Neuron (in vitro differentiated cells): ENCODE data around the gene ACAP1.
"Not testable (repeated sequence)": the region's sequence is repeated elsewhere in the genome, so short reads cannot be mapped to it uniquely, and the experiment has no call there.

Experiments
- H2AFZ ChIP-seq: one replicate; pipeline ENCODE4 v1.6.1; 2013; ENCODE audit warnings: low read depth, mild to moderate bottlenecking, inconsistent platforms, low read length, moderate library complexity
- H3K27me3 ChIP-seq: one replicate; pipeline ENCODE4 v1.6.1; 2013; ENCODE audit warnings: low read length; ENCODE audit not compliant: insufficient read depth
- H3K36me3 ChIP-seq: one replicate; pipeline ENCODE4 v1.6.1; 2013; ENCODE audit warnings: low read length; ENCODE audit not compliant: insufficient read depth
- H3K4me1 ChIP-seq: one replicate; pipeline ENCODE4 v1.6.1; 2013; ENCODE audit warnings: low read length; ENCODE audit not compliant: insufficient read depth
- H3K4me3 ChIP-seq: 2 replicates; pipeline ENCODE4 v1.5.1; 2013; ENCODE audit warnings: mild to moderate bottlenecking, low read length, moderate library complexity
- H3K9me3 ChIP-seq: one replicate; pipeline ENCODE4 v1.6.1; 2013; ENCODE audit warnings: low read length

Gene ACAP1

GRCh38 chr17:7363311-7363710 is 27.0 kb downstream of the ACAP1 start:
- peaks cover 6% of the 10 kb centered on the region for H3K4me1 ChIP-seq
- H3K36me3 ChIP-seq: no peaks in the 10 kb centered on the region
- H3K27me3 ChIP-seq: no peaks in the 10 kb centered on the region
- no peak overlapping the region for H2AFZ ChIP-seq
- no peak overlapping the region for H3K4me3 ChIP-seq
- H3K9me3 ChIP-seq: no peaks in the 10 kb centered on the region

DNA sequence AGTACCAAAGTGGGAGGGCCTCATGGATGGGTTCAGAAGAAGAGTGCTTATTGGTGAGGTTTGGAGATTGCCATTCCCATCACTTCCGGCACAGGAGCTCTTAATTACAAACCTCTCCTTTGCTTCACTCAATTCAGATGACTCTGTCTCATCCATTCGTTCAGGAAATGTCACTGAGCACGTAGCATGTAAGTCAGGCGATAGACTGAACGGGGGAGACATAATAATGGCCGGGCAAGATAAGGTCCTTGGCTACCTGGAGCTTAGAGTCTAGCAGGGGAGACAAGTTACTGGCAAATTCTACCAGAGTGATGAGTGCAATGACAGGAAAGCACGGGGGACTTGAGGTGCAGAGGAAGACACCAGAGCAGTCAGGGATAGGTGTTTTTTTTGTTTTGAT is 29.6 kb downstream of the ACAP1 start:
- not testable (repeated sequence) for H3K4me3 ChIP-seq, H3K36me3 ChIP-seq, H3K27me3 ChIP-seq, H3K4me1 ChIP-seq, H2AFZ ChIP-seq, H3K9me3 ChIP-seq

- Histone ChIP-seq H3K27me3 (no peaks in the 10 kb centered on the region), H2AFZ (no peak overlapping the region), H3K36me3 (no peaks in the 10 kb centered on the region), H3K4me3 (no peak overlapping the region), H3K9me3 (no peaks in the 10 kb centered on the region), H3K4me1 (peaks cover 6% of the 10 kb centered on the region)
Observed at GRCh38 chr17:7367083-7367482, 30.8 kb downstream of the ACAP1 start.

DNA sequence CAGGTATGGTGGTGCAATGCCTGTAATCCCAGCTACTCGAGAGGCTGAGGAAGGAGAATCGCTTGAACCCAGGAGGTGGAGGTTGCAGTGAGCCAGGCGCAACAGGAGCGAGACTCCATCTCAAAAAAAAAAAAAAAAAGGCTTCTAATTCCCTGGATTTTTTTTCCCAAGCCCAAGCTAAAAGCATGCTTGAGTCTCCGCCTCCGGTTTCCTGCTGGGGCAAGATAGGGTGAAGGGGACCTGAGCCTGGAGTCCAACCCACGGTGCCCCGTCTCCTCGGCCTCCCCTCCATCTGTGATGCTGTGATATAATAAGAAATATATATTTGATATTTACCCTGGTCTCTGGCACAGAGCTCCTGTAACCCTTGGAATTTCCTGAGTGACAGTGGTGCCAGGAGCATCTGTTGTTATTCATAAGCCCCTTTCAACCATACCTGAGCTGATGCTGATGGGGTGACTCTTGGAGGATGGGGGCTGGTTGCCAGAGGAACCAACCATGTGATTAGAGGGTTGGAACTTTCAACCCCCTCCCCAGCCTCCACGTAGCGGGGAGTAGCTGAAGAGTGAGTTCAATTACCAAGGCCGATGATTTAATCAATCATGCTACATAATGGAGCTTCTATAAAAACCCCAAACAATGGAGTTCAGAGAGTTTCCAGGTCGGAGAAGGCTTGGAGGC is 31.7 kb downstream of the ACAP1 start:
- H3K4me1 ChIP-seq: peaks cover 6% of the 10 kb centered on the region
- H3K27me3 ChIP-seq: no peaks in the 10 kb centered on the region
- H2AFZ ChIP-seq: no peak overlapping the region
- no peaks in the 10 kb centered on the region for H3K36me3 ChIP-seq
- H3K9me3 ChIP-seq: no peaks in the 10 kb centered on the region
- H3K4me3 ChIP-seq: no peak overlapping the region

DNA sequence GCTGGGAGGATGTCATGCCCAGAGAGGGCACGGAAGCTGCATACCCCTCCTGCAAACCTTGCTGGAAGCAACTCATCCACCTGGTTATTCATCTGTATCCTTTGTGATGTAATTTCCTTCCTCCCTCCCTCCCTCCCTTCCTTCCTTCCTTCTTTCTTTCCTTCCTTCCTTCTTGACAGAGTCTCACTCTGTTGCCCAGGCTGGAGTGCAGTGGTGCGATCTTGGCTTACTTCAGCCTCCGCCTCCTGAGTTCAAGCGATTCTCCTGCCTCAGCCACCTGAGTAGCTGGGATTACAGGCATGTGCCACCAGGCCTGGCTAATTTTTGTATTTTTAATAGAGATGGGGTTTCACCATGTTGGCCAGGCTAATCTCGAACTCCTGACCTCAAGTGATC is 32.3 kb downstream of the ACAP1 start:
- H3K27me3 ChIP-seq, H2AFZ ChIP-seq, H3K36me3 ChIP-seq, H3K9me3 ChIP-seq, H3K4me3 ChIP-seq, H3K4me1 ChIP-seq: not testable (repeated sequence)

GRCh38 chr17:7369825-7370224 is 33.5 kb downstream of the ACAP1 start:
- Histone ChIP-seq H3K4me3 (no peak overlapping the region), H3K9me3 (no peaks in the 10 kb centered on the region), H3K4me1 (peaks cover 6% of the 10 kb centered on the region), H2AFZ (no peak overlapping the region), H3K27me3 (no peaks in the 10 kb centered on the region), H3K36me3 (no peaks in the 10 kb centered on the region)

GRCh38 chr17:7370853-7371252 is 34.5 kb downstream of the ACAP1 start:
- Histone ChIP-seq H3K27me3 (no peaks in the 10 kb centered on the region), H2AFZ (no peak overlapping the region), H3K9me3 (no peaks in the 10 kb centered on the region), H3K4me3 (no peak overlapping the region), H3K36me3 (no peaks in the 10 kb centered on the region), H3K4me1 (peaks cover 6% of the 10 kb centered on the region)

GRCh38 chr17:7374353-7374752 is 38.0 kb downstream of the ACAP1 start:
- H3K27me3 ChIP-seq: peaks cover 3% of the 10 kb centered on the region
- no peak overlapping the region for H2AFZ ChIP-seq
- H3K9me3 ChIP-seq: peaks cover 4% of the 10 kb centered on the region
- H3K4me1 ChIP-seq: no peaks in the 10 kb centered on the region
- no peaks in the 10 kb centered on the region for H3K36me3 ChIP-seq
- H3K4me3 ChIP-seq: no peak overlapping the region

DNA sequence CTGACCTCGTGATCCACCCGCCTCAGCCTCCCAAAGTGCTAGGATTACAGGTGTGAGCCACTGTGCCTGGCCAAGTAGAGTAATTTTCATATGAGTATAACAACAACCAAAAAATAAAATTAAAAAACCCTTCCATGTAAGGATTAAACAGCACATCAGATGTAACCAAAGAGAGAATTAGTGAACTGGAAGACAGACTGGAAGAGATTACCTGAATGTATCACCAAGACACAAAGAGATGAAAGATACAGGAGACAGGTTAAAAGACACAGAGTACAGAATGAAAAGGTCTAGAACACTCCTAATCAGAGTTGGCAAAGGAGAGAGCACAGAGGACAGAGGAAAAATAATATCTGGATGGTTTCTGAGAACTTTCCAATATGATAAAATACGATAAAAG is 42.8 kb downstream of the ACAP1 start:
- Histone ChIP-seq H2AFZ (no peak overlapping the region), H3K27me3 (peaks cover 46% of the 10 kb centered on the region), H3K4me3 (no peak overlapping the region), H3K4me1 (no peaks in the 10 kb centered on the region), H3K36me3 (no peaks in the 10 kb centered on the region), H3K9me3 (peaks cover 21% of the 10 kb centered on the region)

DNA sequence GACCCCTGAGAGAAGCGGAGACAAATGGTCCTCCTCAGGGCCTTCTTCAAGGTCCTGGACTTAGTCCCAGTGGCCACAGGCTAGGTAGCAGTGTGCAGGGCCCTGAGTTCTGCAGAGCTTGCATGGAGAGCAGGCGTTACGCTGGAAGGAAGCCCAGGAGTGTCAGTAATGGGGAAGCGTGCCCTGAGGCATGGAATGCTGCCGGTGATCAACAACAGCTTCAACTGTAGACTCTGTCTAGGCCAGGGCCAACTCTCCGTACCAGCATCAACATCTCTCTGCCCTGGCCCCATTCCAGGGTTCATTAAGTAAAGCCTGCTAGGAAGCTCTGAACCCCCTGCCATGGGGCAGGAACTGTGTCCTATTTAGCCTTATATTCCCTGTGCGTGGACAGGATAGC is 44.0 kb downstream of the ACAP1 start:
- no peaks in the 10 kb centered on the region for H3K36me3 ChIP-seq
- no peak overlapping the region for H3K4me3 ChIP-seq

DNA sequence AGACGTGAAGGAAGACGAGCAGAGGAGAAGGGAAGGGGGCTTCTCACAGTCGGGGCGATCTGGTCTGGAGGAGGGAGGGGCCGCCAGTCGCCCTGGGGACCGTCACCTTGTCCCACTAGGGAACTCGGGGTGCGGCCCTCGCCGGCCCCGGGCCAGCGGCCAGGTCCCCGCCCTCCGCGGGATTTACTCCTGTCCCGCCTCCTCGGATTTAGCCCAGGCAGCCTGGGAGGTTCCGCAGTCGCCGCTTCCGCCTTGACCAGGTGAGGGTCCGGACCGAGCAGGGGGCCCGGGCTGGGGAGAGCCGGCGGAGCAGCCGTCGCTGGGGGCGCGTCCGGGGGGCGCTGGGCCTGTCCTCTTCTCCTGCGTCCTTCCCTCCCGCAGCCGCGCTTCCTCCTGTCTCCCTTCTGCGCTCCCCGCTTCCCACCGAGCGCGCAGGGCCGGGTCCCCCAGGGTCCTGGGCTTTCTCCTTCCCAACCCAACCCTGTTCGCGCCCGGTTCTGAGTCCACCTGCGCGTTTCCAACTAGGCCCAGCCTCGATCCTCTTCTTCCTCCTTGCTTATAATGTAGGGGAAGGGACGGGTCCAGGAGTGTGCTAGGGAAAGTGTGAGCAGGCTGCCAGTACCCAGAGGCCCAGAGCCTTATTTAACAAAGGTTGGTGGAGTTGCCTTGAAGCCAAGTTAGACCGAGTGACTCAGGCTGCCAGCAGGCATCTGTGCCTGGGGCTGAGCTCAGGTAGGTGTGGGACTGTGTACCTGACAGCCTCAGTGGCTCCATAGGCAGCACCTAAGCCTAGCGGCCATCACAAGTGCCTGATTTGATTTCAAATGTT is 44.7 kb downstream of the ACAP1 start, which contains the start of gene TNK1:
Gene TNK1, plus strand, starts transcription at position 235 of the 829 bp plus-strand sequence. CDS start 1,838 bp downstream, outside the sequence.
- Histone ChIP-seq H3K27me3 (peaks cover 50% of the 10 kb centered on the region), H3K9me3 (peaks cover 21% of the 10 kb centered on the region), H3K36me3 (no peaks in the 10 kb centered on the region), H3K4me3 (no peak within 1 kb of the TSS), H2AFZ (no peak within 1 kb of the TSS), H3K4me1 (no peaks in the 10 kb centered on the region)

More for the DNA sequence above, 44.0 kb downstream of the ACAP1 start:
- Histone ChIP-seq H3K27me3 (peaks cover 50% of the 10 kb centered on the region), H3K9me3 (peaks cover 21% of the 10 kb centered on the region), H3K4me1 (no peaks in the 10 kb centered on the region), H2AFZ (no peak overlapping the region)

GRCh38 chr17:7382901-7383300 is 46.6 kb downstream of the ACAP1 start:
- no peak overlapping the region for H2AFZ ChIP-seq
- peaks cover 21% of the 10 kb centered on the region for H3K9me3 ChIP-seq
- H3K27me3 ChIP-seq: peaks cover 50% of the 10 kb centered on the region
- no peak overlapping the region for H3K4me3 ChIP-seq
- H3K4me1 ChIP-seq: no peaks in the 10 kb centered on the region
- H3K36me3 ChIP-seq: no peaks in the 10 kb centered on the region

DNA sequence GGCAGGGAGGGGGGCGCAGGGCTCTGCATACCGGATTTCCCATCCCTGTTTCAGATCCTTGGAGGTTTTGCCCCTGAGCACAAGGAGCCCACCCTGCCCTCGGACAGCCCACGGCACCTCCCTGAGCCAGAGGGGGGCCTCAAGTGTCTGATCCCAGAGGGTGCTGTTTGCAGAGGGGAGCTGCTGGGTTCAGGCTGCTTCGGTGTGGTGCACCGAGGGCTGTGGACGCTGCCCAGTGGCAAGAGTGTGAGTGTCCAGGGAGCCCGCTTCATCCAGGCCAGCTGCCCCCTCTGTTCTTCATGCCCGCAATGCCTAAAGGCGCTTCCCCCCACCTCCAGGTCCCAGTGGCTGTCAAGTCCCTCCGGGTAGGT is 47.0 kb downstream of the ACAP1 start:
- Histone ChIP-seq H3K36me3 (peaks cover 1% of the 10 kb centered on the region), H3K9me3 (peaks cover 21% of the 10 kb centered on the region), H3K4me1 (no peaks in the 10 kb centered on the region), H2AFZ (no peak overlapping the region), H3K27me3 (peaks cover 50% of the 10 kb centered on the region), H3K4me3 (no peak overlapping the region)
